Bone marrow (tissue), 2 donors: ENCODE data around the gene ZNF776.
A peak's percentile ranks its signal among the peaks of the same experiment; 100 is the strongest.
"Not testable (repeated sequence)": the region's sequence is repeated elsewhere in the genome, so short reads cannot be mapped to it uniquely, and the experiment has no call there.

Experiments used
- DNase-seq, 2 donors: peaks; one replicate each; lab custom pipeline; 2025; lab: John Stamatoyannopoulos, UW

ZNF776 gene

DNA sequence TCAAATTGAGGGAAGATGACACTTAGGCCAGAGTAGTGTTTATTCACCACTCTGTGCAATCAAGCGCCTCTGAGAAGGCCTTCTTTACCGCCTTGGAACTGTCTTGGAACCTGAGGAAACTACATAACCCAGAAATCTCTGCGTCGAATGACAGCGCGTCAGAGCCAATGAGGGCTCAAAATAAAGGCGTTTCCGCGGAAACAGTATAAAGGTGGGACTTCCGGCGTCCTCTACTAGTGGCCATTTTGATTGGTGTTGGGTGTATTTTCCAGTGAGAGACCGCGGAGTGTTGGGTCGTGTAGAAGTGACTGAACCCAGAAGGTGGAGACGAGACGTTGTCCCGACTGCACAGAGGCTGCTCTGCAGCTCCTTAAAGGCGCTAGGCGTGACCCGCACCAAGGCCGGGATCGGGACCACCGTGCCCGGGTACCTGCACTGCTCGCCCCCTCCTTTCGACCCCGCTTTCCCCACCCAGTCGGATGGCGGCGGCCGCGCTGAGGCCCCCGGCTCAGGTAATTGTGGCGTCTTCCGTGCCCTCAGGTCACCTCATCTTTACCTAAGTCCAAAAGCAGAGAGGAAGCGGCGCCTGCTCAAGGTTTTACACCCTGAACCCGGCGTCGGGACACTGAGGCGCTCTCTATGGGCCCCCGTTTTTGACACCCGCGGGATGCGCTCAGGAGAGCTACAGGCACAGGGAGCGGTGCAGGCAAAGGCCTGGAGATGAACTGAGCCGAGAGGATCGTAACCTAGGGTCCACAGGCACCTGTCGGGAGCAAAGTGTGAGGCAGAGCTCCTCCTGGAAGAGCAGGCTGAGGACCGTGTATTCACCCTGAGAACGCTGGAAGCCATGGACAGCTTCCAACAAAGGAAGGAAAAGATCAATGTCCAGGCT, at the start of gene ZNF776:
Gene ZNF776 (plus strand): TSS at position 236 of the 892 bp plus-strand sequence. CDS start 244 bp downstream, at position 480.
- DNase-seq: peak; percentile 45 to 89

DNA sequence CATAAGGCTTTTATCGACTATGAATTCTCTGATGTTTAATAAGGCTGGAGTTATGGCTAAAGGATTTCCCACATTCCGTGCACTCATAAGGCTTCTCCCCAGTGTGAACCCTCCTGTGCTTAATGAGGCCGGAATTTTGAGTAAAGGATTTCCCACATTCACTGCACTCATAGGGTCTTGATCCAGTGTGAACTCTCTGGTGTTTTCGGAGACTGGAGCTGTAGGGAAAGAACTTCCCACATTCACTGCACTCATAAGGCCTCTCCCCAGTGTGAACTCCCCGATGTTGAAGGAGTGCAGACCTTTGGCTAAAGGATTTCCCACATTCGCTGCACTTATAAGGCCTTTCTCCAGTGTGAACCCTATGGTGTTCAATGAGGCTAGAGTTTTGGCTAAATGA, 45.0 kb upstream of the ZNF776 start:
- DNase-seq: no peak

DNA sequence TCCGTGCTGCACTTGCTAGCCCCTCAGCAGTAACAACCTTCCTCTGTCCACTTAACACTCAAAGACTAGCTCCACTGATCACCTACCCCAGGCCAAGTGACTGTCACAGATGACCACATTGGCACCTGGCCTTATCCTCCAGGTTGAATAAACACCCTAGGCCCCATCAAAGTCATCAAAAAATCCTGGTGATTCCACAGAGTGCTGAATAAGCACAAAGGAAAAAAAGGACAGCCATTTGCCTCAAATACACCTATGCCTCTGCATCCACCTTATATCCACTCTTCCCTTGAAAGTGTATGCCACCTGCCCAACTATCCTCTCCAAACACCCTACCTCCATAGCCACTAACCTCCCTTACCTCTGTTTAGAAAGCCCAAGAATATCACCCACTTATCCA, 40.3 kb upstream of the ZNF776 start:
- no peak for DNase-seq

DNA sequence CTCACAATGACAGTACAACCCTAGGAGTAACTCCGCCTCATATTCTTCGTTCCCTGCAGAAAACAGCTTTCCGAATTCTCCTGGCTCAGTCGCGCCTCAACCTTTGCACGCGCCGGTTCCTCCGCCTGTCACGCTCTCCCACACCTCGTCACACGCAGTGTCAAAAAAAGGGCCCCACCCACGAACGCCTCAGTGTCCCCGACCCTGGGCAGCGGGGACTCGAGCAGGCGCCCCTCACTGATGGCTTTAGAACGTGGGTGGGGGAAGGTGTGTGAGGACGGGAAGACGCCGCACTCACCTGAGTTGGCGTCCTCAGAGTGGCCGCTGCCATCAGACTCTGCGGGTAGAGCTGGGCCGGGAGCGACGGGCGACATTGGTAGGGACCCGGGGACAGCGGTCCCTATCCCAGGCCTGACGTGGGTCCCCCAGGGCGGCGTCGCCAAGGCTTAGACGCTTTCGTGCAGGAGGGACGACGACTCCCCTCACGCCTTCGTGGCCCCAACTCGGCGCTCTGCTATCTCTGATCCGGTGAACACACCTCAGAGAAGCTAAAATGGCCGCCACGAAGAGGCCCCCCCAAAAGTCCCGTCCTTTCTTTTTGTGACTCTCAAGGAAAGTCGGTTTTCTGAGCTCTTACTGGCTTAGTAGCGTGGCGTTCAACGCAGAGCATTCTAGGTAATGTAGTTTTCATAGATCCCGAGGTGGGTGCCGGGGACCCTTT, 37.8 kb upstream of the ZNF776 start, which contains the start of gene ZNF154:
Gene ZNF154 (minus strand): TSS at position 564 of the 721 bp plus-strand sequence. CDS start 233 bp downstream, at position 331.
- DNase-seq: peak; percentile 3 to 30

DNA sequence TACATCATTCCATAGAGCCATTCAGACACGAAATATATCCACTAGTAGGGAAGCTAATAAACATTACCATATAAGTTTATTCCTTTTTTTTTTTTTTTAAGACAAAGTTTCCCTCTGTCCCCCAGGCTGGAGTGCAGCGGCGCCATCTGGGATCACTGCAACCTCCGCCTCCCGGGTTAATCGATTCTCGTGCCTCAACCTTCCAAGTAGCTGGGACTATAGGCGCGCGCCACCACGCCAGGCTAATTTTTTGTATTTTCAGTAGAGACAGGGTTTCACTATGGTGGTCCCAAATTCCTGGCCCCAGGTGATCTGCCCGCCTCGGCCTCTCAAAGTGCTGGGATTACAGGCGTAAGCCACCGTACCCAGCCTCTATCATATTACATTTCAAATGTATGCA, 37.0 kb upstream of the ZNF776 start:
- DNase-seq: no peak

DNA sequence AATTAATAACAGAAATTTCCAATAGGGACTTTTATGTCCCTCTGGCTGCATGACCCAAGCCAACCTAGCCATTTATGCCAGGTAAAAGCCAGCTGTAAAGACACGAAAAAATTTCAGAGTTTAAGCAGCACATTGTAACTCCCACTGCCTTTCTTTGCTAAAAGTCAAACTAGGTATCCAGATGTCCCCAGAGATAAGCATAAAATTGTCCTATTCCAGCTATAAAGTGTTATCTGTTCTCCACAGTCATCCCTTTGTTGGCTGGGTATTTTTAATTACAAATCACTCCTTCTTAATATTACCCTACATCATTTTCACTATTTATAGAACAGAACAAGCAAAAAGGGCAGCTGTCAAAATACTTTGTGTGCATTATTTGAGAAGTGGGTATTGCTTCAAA, 34.4 kb upstream of the ZNF776 start:
- no peak for DNase-seq

DNA sequence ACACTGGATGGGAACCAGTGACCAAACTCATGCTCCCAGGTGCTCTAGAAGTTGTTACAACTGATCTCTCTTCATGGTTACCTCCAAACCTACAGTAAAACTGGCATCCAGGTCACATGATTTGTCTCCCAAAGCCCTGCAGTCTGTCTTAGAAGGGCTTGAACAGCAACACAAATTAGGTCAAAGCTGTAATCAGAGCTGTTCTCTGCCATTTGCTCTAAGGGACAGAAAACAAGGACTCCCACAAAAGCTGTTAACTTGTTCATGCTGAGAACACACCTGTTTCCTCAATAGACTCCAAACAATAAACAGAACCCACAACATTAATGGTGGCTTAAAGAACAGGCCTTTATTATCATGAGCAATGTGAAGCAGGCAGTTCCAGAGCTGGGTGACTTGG, 27.2 kb upstream of the ZNF776 start:
- no peak for DNase-seq

DNA sequence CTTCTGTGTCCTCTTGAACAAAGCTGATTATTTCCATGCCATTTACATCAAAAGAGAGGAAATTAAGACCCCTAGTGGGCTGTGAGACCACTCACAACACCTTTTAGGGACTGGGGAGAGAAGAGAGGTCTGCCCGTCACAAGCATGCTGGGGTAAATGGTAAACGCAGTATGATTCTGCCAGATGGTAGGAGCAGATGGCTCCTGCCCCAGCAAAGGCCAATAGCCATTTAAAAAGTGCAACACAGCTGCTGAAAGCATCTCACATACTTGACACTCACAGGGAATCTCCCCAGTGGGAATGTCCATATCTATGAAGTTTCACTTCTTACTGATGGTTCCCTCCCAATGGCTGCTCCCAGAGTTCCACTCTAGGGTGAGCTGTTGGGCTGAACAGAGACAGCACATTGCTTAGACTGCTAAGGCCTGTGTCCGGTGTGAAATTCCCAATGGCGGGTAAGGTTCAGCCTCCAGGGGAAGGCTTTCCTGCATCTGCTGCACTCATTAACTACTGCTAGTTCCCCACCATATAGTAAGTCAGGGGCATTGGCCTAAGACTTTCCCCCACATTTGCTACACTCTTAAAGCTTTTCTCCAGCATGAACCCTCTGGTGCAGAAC, 26.6 kb upstream of the ZNF776 start:
- no peak for DNase-seq

DNA sequence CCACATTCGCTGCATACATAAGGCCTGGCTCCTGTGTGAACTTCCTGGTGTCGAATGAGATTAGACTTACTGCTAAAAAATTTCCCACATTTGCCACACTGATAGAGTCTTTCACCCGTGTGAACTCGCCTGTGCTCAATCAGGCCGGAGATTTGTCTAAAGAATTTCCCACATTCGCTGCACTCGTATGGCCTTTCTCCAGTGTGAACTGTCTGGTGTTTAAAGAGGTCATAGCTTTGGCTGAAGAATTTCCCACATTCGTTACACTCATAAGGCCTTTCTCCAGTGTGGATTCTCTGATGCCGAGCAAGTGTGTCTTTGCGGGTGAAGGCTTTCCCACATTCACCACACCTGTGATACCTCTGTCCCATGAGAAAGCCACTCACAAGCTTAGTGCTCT, 25.7 kb upstream of the ZNF776 start:
- no peak for DNase-seq

DNA sequence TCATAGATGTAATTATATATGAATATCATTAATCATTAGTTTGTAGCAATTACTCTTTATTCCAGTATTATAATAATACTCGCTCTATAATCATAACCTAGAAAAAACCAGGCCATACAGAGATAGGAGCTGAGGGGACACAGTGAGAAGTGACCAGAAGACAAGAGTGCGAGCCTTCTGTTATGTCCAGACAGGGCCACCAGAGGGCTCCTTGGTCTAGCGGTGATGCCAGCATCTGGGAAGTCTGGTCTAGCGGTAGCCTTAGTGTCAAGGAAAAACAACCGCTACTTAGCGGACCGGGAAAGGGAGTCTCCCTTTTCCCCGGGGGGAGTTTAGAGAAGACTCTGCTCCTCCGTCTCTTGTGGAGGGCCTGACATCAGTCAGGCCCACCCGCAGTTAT, 8.3 kb upstream of the ZNF776 start:
- DNase-seq: not testable (repeated sequence)

DNA sequence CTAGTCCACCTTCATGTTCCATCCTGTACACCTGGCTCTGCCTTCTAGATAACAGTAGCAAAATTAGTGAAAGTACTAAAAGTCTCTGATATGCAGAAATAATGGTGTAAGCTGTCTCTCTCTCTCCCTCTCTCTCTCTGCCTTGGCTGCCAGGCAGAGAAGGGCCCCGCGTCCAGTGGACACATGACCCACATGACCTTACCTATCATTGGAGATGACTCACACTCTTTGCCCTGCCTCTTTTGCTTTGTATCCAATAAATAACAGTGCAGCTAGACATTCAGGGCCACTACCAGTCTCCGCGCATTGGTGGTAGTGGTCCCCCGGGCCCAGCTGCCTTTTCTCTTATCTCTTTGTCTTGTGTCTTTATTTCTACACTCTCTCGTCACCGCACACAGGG, 7.8 kb upstream of the ZNF776 start:
- DNase-seq: not testable (repeated sequence)

DNA sequence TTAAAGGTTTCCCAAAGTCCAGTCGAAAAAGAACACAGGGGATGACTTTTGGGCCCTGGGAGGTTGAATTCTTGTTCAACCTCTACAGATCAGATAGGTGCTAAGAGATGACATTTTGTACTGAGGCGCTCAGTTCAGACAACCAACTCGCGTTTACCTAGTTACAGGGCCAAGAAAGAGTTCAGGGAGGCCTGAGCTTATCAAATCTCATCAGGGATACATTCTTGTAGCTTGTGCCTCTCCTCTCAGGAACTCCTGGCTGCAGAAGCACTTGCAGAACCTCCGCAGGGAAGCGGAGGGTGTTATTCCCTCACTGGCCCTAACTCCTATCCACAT, 825 bp downstream of the ZNF776 start:
- no peak for DNase-seq

DNA sequence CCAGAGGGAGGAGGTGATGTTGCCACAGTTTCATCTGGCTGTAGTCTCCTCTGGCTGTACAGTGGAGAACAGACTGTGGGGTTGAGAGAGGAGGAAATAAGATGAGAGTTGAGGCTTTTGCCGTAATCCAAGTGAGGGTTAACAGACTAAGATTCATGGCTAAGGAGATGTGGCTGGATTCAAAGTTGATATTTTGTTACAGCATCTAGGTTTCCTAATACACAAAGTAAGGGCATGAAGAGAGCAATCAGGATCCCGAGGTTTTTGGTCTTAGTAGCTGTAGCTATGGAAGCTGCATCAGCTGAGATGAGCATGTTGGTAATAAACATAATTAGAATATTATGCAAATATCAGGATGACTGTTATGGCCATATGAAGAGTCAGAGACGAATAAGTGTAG, 1.4 kb downstream of the ZNF776 start:
- DNase-seq: no peak

DNA sequence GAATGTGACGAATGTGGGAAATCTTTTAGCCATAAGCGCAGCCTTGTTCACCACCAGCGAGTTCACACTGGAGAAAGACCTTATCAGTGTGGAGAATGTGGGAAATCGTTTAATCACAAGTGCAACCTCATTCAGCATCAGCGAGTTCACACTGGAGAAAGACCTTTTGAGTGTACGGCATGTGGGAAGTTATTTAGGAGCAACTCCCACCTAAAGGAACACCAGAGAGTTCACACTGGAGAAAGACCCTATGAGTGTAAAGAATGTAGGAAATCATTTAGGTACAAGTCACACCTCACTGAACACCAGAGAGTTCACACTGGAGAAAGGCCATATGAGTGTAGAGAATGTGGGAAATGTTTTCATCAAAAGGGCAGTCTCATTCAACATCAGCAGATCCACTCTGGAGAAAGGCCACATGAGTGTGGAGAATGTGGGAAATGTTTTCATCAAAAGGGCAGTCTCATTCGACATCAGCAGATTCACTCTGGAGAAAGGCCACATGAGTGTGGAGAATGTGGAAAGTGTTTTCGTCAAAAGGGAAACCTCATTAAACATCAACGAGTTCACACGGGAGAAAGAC, 7.6 kb downstream of the ZNF776 start:
- no peak for DNase-seq

DNA sequence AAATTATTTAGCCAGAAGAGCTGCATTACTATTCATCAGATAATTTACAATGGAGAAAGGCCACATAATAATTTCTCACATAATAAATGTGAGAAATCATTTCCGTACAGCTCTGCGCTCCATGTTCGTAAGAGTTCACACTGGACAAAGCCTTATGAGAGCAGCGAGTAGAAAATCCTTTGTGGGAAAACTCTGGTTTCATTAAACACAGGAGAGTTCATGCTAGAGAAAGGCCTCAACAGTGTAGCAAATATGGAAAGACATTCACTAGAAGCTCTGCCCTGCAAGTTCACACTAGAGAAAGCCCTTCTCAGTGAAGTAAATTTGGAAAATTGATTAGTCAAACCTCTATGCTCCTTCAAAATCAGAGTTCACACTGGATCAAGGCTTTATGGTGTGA, 8.4 kb downstream of the ZNF776 start:
- no peak for DNase-seq

DNA sequence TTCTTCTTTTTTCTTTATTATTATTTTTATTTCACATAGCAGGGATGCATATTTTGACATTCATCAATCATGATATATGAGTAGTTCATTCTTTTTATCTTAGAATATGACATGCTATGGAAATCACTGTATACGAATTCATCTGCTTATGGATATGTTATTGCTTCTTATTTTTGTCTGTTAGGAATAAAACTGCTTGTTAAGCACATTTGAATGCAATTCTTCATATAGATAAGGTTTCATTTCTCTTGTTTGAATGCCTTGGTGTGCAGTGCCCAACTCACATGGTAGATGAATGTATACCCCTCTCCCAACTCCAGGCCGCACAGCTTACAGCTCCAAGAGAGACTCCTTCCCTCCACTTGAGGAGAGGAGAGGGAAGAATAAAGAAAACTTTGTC, 11.3 kb downstream of the ZNF776 start:
- DNase-seq: no peak

DNA sequence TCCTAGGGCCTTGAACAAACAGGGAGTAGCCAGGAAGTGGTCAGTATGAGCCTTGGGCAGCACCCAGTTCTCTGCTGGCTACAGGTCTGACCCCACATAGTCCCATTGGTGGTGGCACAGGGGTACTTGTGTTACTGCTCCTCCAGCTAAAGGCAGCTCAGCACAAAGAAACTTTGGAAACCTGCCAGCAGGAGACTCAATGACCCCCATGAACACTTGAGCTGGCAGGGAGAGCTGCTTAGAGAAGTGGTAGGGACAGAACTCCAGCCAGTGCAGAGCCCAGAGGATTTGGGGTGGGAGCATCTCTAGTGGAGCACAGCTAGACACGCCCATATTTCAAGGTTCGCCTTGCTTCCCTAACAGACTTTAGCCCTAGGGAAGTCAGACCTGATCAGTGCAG, 12.5 kb downstream of the ZNF776 start:
- DNase-seq: no peak

DNA sequence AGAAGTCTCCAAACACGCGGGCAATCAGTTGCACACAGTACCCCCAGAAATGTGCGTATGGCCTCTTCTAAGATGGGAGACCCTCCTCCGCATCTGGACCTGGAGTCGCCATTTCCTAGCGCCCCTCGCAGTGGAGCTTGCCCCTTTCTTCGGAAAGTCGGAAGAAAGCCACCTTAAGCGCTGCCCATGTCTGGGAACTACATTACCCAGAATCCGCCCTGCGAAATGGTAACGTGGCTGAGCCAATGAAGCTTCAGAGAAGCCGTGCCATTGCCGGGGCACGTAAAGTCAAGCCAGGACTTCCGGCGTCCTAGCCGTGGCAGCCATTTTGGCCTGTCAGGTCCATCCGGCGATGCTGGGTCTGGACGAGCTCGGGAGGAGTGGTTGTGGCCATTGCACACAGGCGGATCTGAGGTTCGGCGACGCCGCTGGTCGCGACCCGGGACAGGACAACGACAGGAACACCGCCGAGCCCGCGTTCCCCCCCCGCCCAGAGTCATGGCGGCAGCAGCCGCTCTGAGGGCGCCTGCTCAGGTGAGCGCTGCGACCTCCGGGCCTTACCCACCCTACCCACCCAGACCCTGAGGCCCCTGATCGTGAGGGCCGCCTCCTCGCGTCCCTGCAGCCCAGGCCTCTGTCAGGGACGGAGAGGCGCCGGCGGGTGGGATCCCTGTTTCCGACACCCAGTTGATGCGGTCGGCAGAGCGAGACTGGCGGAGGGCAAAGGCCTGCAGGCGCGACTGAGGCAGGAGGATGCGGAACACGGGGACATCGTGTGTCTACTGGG, 22.9 kb downstream of the ZNF776 start, which contains the start of gene ZNF586:
Gene ZNF586 (plus strand): TSS at position 332 of the 787 bp plus-strand sequence. CDS start 167 bp downstream, at position 499.
- DNase-seq: peak; percentile 60 to 64

DNA sequence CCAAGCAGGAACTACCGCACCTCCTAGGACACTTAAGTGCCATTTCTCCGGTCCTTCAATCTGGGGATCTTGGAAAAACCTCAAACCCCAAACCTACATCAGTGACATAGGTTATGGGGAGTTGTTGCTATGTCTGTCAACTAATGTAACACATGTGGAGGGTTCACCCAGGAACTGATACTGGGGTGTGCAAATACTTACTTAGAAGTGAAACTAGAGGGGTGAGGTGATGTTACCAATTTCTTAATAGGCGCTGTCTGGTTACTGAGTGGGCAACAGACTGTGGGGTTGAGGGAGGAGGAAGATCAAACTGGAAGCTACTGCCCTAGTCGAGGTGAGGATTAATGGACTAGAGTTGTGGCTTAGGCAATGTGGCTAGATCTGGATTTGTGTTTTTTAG, 24.8 kb downstream of the ZNF776 start:
- no peak for DNase-seq

DNA sequence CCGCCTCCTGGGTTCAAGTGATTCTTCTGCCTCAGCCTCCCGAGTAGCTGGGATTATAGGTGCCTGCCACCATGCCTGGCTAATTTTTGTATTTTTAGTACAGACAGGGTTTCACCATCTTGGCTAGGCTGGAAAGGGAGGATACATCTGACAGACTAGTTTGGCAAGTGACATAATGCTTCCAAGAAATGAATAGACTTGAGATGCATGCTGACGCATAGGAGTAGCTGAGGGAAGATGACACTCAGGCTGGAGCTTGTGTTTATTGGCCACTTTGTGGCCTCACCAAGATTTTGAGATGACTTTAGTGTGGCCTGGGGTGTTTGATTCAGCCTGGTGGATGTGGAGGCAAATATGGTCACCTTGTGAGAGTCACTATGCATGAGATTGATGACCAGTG, 26.9 kb downstream of the ZNF776 start:
- DNase-seq: no peak

DNA sequence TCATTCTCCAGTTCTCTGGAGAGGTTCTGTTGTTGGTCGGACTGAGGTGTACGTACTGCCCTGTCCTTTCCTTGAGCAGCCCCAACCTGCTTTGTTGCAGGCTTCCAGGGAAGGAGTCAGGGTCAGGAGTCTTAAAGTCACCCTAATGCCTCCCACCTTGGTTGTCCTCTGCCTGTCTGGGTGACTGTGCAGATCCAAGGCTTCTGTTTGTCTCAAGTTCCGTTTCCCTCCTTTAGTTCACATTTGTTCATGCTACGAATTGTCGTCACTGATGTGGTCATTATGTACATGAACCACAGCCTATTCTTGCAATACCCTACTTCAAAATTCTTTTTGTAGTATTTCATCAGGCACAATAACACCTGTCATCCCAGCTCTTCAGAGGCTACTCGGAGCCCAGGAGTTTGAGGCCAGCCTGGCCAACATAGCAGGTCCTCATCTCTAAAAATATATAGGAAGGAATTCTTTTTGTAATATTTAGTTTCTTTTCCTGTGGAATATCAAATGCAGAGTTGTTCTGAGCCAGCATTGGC, 30.2 kb downstream of the ZNF776 start:
- no peak for DNase-seq
